DMS 273 (cell line): ENCODE data around the gene TRIM43B.
"Not testable (repeated sequence)": the region's sequence is repeated elsewhere in the genome, so short reads cannot be mapped to it uniquely, and the experiment has no call there.

Source experiments
- DNase-seq: peaks from one replicate; lab custom pipeline; 2025; ENCODE audit not compliant: unreplicated experiment; lab: John Stamatoyannopoulos, UW

TRIM43B gene

DNA sequence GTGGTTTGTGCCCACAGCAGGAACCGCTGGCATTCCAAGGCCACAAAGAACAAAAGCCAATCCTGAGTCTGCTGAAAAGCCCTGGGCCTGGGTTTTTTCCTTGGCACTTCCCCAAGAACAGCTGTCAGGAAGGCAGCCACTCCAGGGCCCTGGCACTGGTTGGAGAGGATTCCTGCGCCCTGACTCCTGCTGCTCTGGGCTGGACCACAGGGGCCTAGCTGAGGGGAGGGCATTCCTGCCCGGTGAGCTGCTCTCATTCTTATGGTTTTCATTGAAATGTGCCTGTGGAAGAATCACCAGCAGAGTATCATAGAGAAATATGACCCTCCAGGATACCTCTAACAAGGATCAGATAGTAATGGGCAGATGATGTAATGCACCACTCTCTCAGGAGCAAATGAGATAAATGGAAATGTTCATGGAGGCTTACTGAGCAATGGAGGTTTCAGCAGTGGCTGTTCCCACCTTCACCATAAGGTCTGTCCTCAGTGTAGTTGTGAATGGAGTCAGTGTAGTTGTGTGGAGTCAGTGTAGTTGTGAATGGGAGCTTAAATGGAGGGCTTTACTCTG, 50.0 kb downstream of the TRIM43B start:
- DNase-seq: not testable (repeated sequence)

DNA sequence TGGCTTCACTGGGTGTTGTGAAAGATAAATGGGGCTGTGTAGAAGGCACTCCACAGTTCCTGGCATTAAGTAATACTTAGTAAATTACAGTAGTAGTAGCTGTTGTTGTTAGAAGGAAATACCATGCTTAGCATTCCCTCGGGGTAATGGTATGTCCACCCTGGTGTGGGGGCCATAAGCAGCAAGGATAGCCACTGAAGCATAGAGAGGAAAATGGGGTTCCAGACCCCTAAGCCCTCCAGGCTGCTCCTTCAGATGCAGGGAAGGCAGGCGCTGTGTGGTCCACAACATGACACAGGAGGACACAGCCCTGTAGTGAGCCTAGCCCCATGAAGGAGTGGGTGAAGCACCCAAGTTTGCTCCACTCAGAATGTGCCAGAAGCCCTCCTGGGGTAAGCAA, 50.6 kb downstream of the TRIM43B start:
- not testable (repeated sequence) for DNase-seq

DNA sequence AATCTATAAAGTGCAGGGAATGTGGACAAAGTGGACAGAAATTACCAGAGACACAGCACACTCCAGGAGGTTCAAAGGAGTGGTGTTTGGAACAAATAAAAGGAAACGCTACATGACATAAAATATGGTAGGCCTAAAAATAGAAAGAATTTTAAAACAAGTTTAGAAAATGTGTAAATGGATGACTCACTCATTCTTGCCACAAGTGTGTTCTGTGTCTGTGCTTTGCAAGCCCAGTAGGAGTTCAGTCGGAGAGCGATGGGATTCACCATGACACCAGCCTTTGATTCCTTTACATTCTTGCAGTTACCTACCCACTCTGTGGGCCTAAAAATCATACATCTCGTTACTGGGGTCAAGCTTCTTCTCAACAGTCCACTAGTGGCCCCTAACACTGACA, 51.2 kb downstream of the TRIM43B start:
- DNase-seq: not testable (repeated sequence)

DNA sequence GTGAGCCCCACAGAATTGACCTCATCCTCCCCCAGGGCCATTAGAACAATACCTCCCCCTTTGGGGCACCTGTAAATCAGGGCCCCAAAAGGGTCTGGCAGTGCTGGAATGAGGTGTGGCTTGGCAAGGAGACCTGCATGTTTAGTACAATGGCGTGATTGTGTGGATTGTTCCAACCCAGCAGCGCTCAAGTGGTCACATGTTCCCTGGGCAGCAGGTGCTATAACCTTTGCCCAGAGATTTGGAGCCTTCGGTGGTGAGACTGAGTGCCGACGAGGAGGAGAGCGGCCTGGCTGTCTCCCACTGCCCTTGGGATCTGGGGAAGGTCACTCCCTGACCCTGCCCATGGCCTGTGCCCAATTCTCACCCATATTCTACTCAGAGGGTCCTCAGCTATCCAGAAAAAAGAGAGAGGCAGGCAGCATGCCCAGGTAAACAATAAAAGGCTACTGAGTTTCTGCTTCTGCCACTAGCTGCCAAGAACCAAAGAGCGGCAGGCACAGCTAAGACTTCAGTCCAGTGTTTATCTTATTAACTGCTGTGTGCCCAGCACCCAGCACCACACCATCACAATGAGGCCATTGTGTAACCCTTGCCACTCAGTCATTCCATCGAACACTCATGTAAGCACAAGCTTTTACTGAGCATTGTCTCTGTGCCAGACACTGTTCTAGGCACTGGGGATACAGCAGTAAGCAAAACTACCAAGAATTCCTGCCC, 54.6 kb downstream of the TRIM43B start:
- DNase-seq: not testable (repeated sequence)

DNA sequence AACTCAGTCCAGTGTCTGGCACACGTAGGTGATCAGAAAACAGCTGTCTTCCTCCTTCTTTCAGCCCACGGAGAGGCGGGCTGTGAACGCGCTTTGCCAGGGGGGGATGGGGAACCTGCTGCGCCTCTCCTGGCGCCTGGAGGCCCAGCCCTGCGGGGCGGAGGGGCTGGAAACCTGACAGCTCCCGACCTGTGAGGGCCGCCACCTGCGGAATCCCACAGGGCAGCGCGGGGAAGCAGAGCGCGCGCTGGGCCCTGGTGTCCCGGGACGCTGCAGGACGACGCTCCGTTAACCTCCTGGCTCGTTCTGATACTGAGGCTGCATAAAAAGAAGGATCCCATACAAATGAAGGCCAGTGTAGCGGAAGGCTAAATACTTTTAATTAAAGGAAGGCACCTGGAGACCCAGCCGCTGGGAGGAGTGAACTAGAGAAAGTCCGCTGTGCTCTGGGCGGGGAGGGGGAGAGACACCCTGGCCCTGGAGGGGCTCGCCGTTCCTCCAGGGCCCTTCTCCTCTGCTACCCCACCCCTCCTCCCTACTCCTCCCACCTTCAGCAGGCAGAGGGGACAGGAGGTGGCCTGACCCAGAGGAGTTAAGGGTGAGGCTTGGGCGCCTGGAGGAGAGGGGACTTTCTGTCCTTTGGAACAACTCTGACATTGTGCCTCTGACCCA, 57.2 kb downstream of the TRIM43B start:
- not testable (repeated sequence) for DNase-seq
